Lung (tissue), 16 donors: ENCODE measurements around the gene BTNL9. TPM values are rescaled to one million over a fixed set of nuclear protein-coding genes. Genes with fewer than 3 reads are reported as not detected.

Experiments used
- ATAC-seq: fragments of 200-7000 bp; cut with Tn5 transposase; one replicate; pipeline ENCODE4 v1.9.1; 2020; ENCODE audit warnings: moderate number of reproducible peaks; ENCODE audit not compliant: insufficient read depth, low FRiP score
- DNase-seq, 3 donors: peaks; one replicate each; pipeline ENCODE4 v3.0.0-alpha.2; 2013 to 2017
- H3K27ac ChIP-seq, 2 donors: one replicate each; pipeline ENCODE4 v1.5.1; 2013; ENCODE audit warnings: mild to moderate bottlenecking in 2 of 2, moderate library complexity in 2 of 2, control low read depth in 1 of 2, inconsistent platforms in 1 of 2, low read depth in 1 of 2, low read length in 1 of 2
- H3K27me3 ChIP-seq, 3 donors: one replicate each; pipeline ENCODE4 v1.5.1; 2013; ENCODE audit warnings: low read length in 2 of 3; ENCODE audit not compliant: control insufficient read depth in 3 of 3, insufficient read depth in 3 of 3
- H3K36me3 ChIP-seq, 4 donors: one replicate each; pipeline ENCODE4 v1.5.1; 2013; ENCODE audit warnings: low read length in 4 of 4, mild to moderate bottlenecking in 1 of 4, moderate library complexity in 1 of 4; ENCODE audit not compliant: control insufficient read depth in 4 of 4, insufficient read depth in 4 of 4
- H3K4me1 ChIP-seq, 5 donors: one replicate each; pipeline ENCODE4 v1.5.1; 2013; ENCODE audit warnings: low read length in 5 of 5, mild to moderate bottlenecking in 2 of 5, moderate library complexity in 1 of 5; ENCODE audit not compliant: control insufficient read depth in 5 of 5, insufficient read depth in 5 of 5
- H3K4me3 ChIP-seq: one replicate; pipeline ENCODE4 v1.5.1; 2013; ENCODE audit warnings: mild to moderate bottlenecking, control low read depth, moderate library complexity
- H3K9ac ChIP-seq, 2 donors: one replicate each; pipeline ENCODE4 v1.5.1; 2013; ENCODE audit warnings: low read length in 2 of 2, control low read depth in 1 of 2; ENCODE audit not compliant: insufficient read depth in 1 of 2
- H3K9me3 ChIP-seq, 4 donors: one replicate each; pipeline ENCODE4 v1.5.1; 2013; ENCODE audit warnings: low read length in 3 of 4, mild to moderate bottlenecking in 1 of 4, moderate library complexity in 1 of 4; ENCODE audit not compliant: control insufficient read depth in 4 of 4, insufficient read depth in 3 of 4
- WGBS, 2 donors: extraction: QIAGEN DNeasy Blood & Tissue Kit; methylation state at CpG; one replicate each; pipeline ENCODE4 v1.1.7; 2013; 5-methylcytosine and 5-hydroxymethylcytosine counted together
- long read RNA-seq, 5 donors: transcript quantifications; one replicate each; lab custom pipeline, GENCODE V29; 2026
- polyA plus RNA-seq, 2 donors: library from polyadenylated mRNA; stranded (reverse); fragments of 200-250 nt; gene quantifications; one replicate each; pipeline ENCODE4 v1.2.1, GENCODE V29; 2013
- total RNA-seq, 2 donors: library from RNA; depleted of rRNA in 1 of 2; stranded (reverse); fragments of >200 nt in 1 of 2; gene quantifications; one replicate each; pipeline ENCODE4 v1.2.1, GENCODE V29; 2014 to 2021
- TF ChIP-seq, protein P1 (sequence below): IDR thresholded peaks from 2 replicates; pipeline ENCODE4 v1.5.1; 2012; ENCODE audit warnings: mild to moderate bottlenecking; ENCODE audit errors: control extremely low read depth, extremely low read depth
- donor health status: control.
- donor health status: control.
- donor health status: Bipolar disorder and iron deficiency.
- donor health status: healthy.
- donor health status: DM: yes; HTN: yes; CAD: no.

The BTNL9 gene
- total RNA-seq (10 to 100 TPM; 23.5 to 73.1 TPM), polyA plus RNA-seq (10 to 100 TPM; 54.5 to 70.1 TPM)
- long read RNA-seq, donor 1, partial matches to known transcripts = 0 of 1 reads
- long read RNA-seq, donor 1, other reads (novel, unspliced or antisense) = 0 of 1 reads
- long read RNA-seq, donor 2 = 0 reads
- long read RNA-seq, donor 3 = 0 reads
- long read RNA-seq, donor 4 = 0 reads
- long read RNA-seq, donor 5 = 0 reads

DNA sequence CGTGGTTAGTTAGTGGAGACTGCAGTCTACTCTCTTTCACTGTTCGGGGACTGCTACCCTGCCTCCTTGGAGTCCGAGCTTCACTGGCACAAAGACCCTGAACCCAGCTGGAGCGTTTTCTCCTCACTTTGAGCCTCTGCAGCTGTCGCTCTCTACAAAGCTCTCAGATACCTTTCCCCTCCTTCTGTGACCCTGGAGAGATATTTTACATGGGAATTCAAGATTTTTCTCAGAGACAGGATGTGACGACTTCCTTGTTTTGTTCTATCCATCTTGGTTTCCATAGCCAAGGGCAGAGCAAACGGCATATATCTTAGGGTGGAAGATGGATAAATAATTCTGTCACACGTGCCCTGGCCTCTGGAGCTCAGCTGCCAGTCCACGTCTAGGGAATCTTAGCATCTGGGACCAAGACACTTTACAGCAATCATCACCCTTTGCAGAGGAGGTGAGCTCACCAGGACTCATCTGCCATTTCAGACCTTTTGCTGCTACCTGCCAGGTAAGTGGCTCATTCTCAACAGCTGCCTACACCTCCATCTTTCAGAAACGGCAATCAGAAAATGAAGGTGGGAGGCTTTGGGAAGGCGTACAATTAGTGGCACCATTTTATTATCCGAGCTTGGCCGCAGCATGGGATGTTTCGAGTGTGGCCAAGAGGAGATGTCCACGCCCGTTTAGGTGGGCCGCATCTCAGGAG, at the start of gene BTNL9:
TSS of gene BTNL9 (plus strand) at position 336 of the 700 bp plus-strand sequence. CDS start 5,224 bp downstream, outside the sequence.
- TF ChIP-seq, protein P1, sequence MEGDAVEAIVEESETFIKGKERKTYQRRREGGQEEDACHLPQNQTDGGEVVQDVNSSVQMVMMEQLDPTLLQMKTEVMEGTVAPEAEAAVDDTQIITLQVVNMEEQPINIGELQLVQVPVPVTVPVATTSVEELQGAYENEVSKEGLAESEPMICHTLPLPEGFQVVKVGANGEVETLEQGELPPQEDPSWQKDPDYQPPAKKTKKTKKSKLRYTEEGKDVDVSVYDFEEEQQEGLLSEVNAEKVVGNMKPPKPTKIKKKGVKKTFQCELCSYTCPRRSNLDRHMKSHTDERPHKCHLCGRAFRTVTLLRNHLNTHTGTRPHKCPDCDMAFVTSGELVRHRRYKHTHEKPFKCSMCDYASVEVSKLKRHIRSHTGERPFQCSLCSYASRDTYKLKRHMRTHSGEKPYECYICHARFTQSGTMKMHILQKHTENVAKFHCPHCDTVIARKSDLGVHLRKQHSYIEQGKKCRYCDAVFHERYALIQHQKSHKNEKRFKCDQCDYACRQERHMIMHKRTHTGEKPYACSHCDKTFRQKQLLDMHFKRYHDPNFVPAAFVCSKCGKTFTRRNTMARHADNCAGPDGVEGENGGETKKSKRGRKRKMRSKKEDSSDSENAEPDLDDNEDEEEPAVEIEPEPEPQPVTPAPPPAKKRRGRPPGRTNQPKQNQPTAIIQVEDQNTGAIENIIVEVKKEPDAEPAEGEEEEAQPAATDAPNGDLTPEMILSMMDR = no peak
- ATAC-seq = no peak
- 49 to 50% methylated on average over 17 of the region's 17 CpGs for WGBS, 2 donors
- Histone ChIP-seq H3K27me3 (peaks cover 0 to 22% (median 2%) of the 10 kb centered on the region in 3 donors), H3K4me3 (peak within 1 kb of the TSS; percentile 33), H3K4me1 (peaks cover 0 to 12% (median 0%) of the 10 kb centered on the region in 5 donors), H3K36me3 (no peaks in the 10 kb centered on the region), H3K9me3 (no peaks in the 10 kb centered on the region), H3K27ac (peak within 1 kb of the TSS; percentile 62 to 74), H3K9ac (no peak within 1 kb of the TSS)
- peak in 2 of 3 donors; percentile 11 to 21 for DNase-seq

DNA sequence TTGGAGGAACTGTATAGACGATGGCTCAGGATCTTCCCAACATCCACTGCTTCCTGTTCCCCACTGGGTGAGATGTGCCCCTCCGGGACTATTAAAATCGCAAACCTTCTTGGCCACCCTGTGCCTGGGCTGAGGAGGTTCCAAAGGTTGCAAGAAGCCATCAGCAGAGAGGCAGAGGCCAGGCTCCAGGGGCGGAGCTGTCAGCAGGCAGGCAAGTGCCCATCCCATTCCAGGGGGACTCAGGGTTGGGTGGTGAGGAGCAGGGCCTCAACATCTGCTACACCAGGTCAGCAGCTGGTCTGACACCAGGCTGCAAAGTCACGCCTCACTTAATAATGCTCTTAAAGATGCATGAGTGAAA, 49.2 kb upstream of the BTNL9 start:
- ATAC-seq = no peak
- TF ChIP-seq, protein P1 = no peak
- Histone ChIP-seq H3K36me3 (no peaks in the 10 kb centered on the region), H3K27me3 (no peaks in the 10 kb centered on the region), H3K9me3 (no peaks in the 10 kb centered on the region), H3K9ac (no peak overlapping the region), H3K27ac (no peak overlapping the region), H3K4me1 (no peaks in the 10 kb centered on the region), H3K4me3 (no peak overlapping the region)
- no peak for DNase-seq
- 77 to 92% methylated on average over 5 of the region's 5 CpGs for WGBS, 2 donors

DNA sequence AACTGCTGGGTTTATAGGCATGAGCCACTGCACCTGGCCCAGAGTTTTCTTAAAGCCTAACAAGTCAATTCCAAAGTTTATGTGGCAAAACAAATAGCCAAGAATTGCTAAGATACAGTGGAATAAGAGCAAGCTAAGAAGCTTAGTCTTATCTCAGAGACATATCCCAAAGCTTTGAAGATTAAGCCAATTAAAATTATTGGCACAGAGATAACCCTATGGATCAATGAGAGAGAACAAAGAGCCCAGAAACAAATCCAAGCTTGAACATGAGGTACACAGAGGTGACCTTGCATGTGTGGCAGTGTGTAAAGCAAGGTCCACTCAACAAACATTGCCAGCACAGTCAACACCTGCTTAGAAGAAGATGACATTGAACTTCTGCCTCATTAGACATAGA, 38.1 kb upstream of the BTNL9 start:
- no peaks in the 10 kb centered on the region for H3K27me3 ChIP-seq
- H3K4me1 ChIP-seq = no peaks in the 10 kb centered on the region
- DNase-seq (no peak), ATAC-seq (no peak)
- no peaks in the 10 kb centered on the region for H3K9me3 ChIP-seq
- TF ChIP-seq, protein P1 = no peak
- no peak overlapping the region for H3K27ac ChIP-seq
- no peak overlapping the region for H3K4me3 ChIP-seq
- H3K9ac ChIP-seq = no peak overlapping the region
- H3K36me3 ChIP-seq = no peaks in the 10 kb centered on the region

DNA sequence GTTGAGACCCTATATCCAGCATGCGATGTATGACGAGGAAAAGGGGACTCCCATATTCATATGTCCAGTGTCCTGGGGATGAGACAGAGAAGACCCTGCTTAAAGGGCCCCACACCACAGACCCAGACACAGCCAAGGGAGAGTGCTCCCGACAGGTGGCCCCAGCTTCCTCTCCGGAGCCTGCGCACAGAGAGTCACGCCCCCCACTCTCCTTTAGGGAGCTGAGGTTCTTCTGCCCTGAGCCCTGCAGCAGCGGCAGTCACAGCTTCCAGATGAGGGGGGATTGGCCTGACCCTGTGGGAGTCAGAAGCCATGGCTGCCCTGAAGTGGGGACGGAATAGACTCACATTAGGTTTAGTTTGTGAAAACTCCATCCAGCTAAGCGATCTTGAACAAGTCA, 34.3 kb upstream of the BTNL9 start:
- TF ChIP-seq, protein P1 = no peak
- no peak overlapping the region for H3K27ac ChIP-seq
- no peaks in the 10 kb centered on the region for H3K27me3 ChIP-seq
- H3K9ac ChIP-seq = no peak overlapping the region
- H3K36me3 ChIP-seq = no peaks in the 10 kb centered on the region
- WGBS, 2 donors = 90 to 93% methylated on average over 9 of the region's 9 CpGs
- DNase-seq (no peak), ATAC-seq (no peak)
- H3K9me3 ChIP-seq = peaks cover 0 to 2% (median 0%) of the 10 kb centered on the region in 4 donors
- no peaks in the 10 kb centered on the region for H3K4me1 ChIP-seq
- no peak overlapping the region for H3K4me3 ChIP-seq
